GM12878 (cell line): Measurements from ENCODE around the gene AKR1B1. TPM values are rescaled to one million over a fixed set of nuclear protein-coding genes. Genes with fewer than 3 reads are reported as not detected.
A peak's percentile ranks its signal among the peaks of the same experiment; 100 is the strongest.

Experiments used
- ATAC-seq: fragments of 200-7000 bp; cut with Tn5 transposase; 3 replicates; pipeline ENCODE4 v1.9.1; 2020; ENCODE audit warnings: mild to moderate bottlenecking, moderate library complexity
- BruUV-seq: library from RNA; stranded (reverse); fragments of 400-500 nt; replicated peaks from 2 replicates; lab custom pipeline; 2021; lab: Mats Ljungman, UMichigan
- CTCF ChIA-PET: fragments of 300-600 bp; sonication (Branson Sonifier 250); formaldehyde crosslinking; extraction: SDS; loops from one replicate; lab custom pipeline; 2021; ENCODE audit warnings: inconsistent platforms; lab: Yijun Ruan, JAX
- POLR2A ChIA-PET: fragments of 350-600 bp; formaldehyde crosslinking; extraction: SDS; loops from one replicate; lab custom pipeline; 2021; ENCODE audit warnings: inconsistent platforms; lab: Charles Lee
- RAD21 ChIA-PET: fragments of 300-600 bp; sonication (Branson Sonifier 250); formaldehyde crosslinking; loops from one replicate; lab custom pipeline; 2023; ENCODE audit warnings: antibody characterized with exemption; ENCODE audit not compliant: unreplicated experiment; lab: Charles Lee
- SMC1A ChIA-PET: fragments of 300-600 bp; sonication (Branson Sonifier 250); formaldehyde crosslinking; loops from one replicate; lab custom pipeline; 2023; ENCODE audit not compliant: unreplicated experiment, uncharacterized antibody; lab: Charles Lee
- DNase-seq: peaks from one replicate; pipeline ENCODE4 v3.0.0-alpha.2; 2011; ENCODE audit warnings: low read depth, low spot score
- FAIRE-seq: peaks from 3 replicates; lab custom pipeline; 2011; peaks lifted over from hg19 to GRCh38; lab: Jason Lieb, UNC
- H2AFZ ChIP-seq: 2 replicates; pipeline ENCODE4 v1.6.0; 2011; ENCODE audit warnings: low read depth, low read length, control low read depth; ENCODE audit not compliant: control insufficient read depth
- H3K27ac ChIP-seq: 2 replicates; pipeline ENCODE4 v1.5.1; 2011; ENCODE audit warnings: control low read depth; ENCODE audit not compliant: control insufficient read depth, insufficient read depth
- H3K27me3 ChIP-seq, 2 experiments: replicated peaks in 1 of 2; 2 replicates each; pipeline versions ENCODE4 v1.6.0 to v1.6.1; 2011; ENCODE audit warnings: low read length in 1 of 2; ENCODE audit not compliant: control insufficient read depth in 2 of 2, insufficient read depth in 2 of 2
- H3K36me3 ChIP-seq, 2 experiments: 2 replicates each; pipeline ENCODE4 v1.5.1; 2011; ENCODE audit warnings: low read length in 1 of 2; ENCODE audit not compliant: control insufficient read depth in 2 of 2, insufficient read depth in 2 of 2
- H3K4me1 ChIP-seq: 2 replicates; pipeline ENCODE4 v1.6.1; 2011; ENCODE audit warnings: mild to moderate bottlenecking, low read length, moderate library complexity, mixed read lengths; ENCODE audit not compliant: control insufficient read depth, insufficient read depth
- H3K4me2 ChIP-seq: 2 replicates; pipeline ENCODE4 v1.6.0; 2011; ENCODE audit warnings: control low read depth; ENCODE audit not compliant: control insufficient read depth, insufficient read depth
- H3K4me3 ChIP-seq: fragments of 200-600 bp; sonication (generic); 2 replicates; pipeline ENCODE4 v1.5.1; 2016
- H3K79me2 ChIP-seq: 2 replicates; pipeline ENCODE4 v1.6.0; 2011; ENCODE audit warnings: low read length; ENCODE audit not compliant: control insufficient read depth, insufficient read depth
- H3K9ac ChIP-seq: 2 replicates; pipeline ENCODE4 v1.8.0; 2011; ENCODE audit warnings: low read length, control low read depth, mixed read lengths; ENCODE audit not compliant: control insufficient read depth, insufficient read depth
- H3K9me3 ChIP-seq: replicated peaks from 3 replicates; pipeline ENCODE4 v1.5.1; 2011; ENCODE audit warnings: mild to moderate bottlenecking, low read length; ENCODE audit not compliant: control insufficient read depth, insufficient read depth
- H4K20me1 ChIP-seq: 2 replicates; pipeline ENCODE4 v1.6.0; 2011; ENCODE audit not compliant: control insufficient read depth, insufficient read depth
- CREB1 ChIP-seq: IDR thresholded peaks from 2 replicates; pipeline ENCODE4 v1.6.1; 2012; ENCODE audit warnings: low read depth, mild to moderate bottlenecking, inconsistent platforms
- FOXK2 ChIP-seq: fragments of 450-650 bp; IDR thresholded peaks from 2 replicates; pipeline ENCODE4 v1.6.1; 2017; ENCODE audit warnings: mild to moderate bottlenecking, moderate library complexity
- HCFC1 ChIP-seq: fragments of 150-350 bp; IDR thresholded peaks from 2 replicates; pipeline ENCODE4 v1.6.1; 2014; ENCODE audit warnings: low read length
- KDM1A ChIP-seq: fragments of 200-600 bp; sonication (generic); IDR thresholded peaks from 2 replicates; pipeline ENCODE4 v1.6.1; 2016; ENCODE audit warnings: borderline replicate concordance
- MTA3 ChIP-seq: IDR thresholded peaks from 2 replicates; pipeline ENCODE4 v1.6.1; 2012; ENCODE audit warnings: low read length, inconsistent platforms, borderline replicate concordance
- NFIC ChIP-seq: IDR thresholded peaks from 2 replicates; pipeline ENCODE4 v1.6.1; 2012; ENCODE audit warnings: low read depth, mild to moderate bottlenecking, inconsistent platforms, low read length, moderate library complexity
- NR2C2 ChIP-seq: IDR thresholded peaks from 2 replicates; pipeline ENCODE4 v1.6.1; 2011; ENCODE audit warnings: borderline replicate concordance, low read depth; ENCODE audit not compliant: control insufficient read depth, insufficient read length
- PML ChIP-seq: IDR thresholded peaks from 2 replicates; pipeline ENCODE4 v1.6.1; 2012; ENCODE audit warnings: low read length, inconsistent platforms
- RCOR1 ChIP-seq: conservative IDR thresholded peaks from 2 replicates; pipeline ENCODE4 v1.6.1; 2012; ENCODE audit warnings: low read depth, low read length, improper control_type of control experiment
- SIN3A ChIP-seq: IDR thresholded peaks from 2 replicates; pipeline ENCODE4 v1.6.1; 2012; ENCODE audit warnings: low read depth, low read length, improper control_type of control experiment
- SIX5 ChIP-seq: IDR thresholded peaks from 2 replicates; pipeline ENCODE4 v1.6.1; 2011; ENCODE audit warnings: mild to moderate bottlenecking, low read depth, low read length, moderate library complexity; ENCODE audit not compliant: severe bottlenecking
- SREBF1 ChIP-seq: IDR thresholded peaks from 2 replicates; pipeline ENCODE4 v1.6.1; 2012; ENCODE audit warnings: mild to moderate bottlenecking, low read length
- SRF ChIP-seq, 2 experiments: IDR thresholded peaks; 2 replicates each; pipeline ENCODE4 v1.6.1; 2011; ENCODE audit warnings: low read depth in 2 of 2, low read length in 2 of 2, mild to moderate bottlenecking in 1 of 2, moderate library complexity in 1 of 2
- USF1 ChIP-seq: IDR thresholded peaks from 2 replicates; pipeline ENCODE4 v1.6.1; 2011; ENCODE audit warnings: borderline replicate concordance, low read depth, mild to moderate bottlenecking, moderate library complexity, mixed read lengths, low read length; ENCODE audit not compliant: insufficient read depth; ENCODE audit errors: extremely low read length
- YBX1 ChIP-seq: fragments of 450-650 bp; IDR thresholded peaks from 2 replicates; pipeline ENCODE4 v1.6.1; 2016; ENCODE audit warnings: antibody characterized with exemption
- ZBED1 ChIP-seq: IDR thresholded peaks from 2 replicates; pipeline ENCODE4 v1.6.1; 2016; ENCODE audit warnings: borderline replicate concordance
- WGBS: methylation state at CpG from one replicate; pipeline ENCODE4 v1.1.6; 2016; ENCODE audit warnings: low lambda C conversion rate; ENCODE audit not compliant: insufficient replicate concordance, insufficient coverage; ENCODE audit errors: missing lambda C conversion rate; 5-methylcytosine and 5-hydroxymethylcytosine counted together
- in situ Hi-C: fragments of 300-500 bp; cut with MboI; formaldehyde crosslinking; loops from 9 replicates; pipeline ENCODE4 v1.14.3; 2018; ENCODE audit warnings: mixed read lengths
- intact Hi-C: fragments of 100-400 bp; cut with micrococcal nuclease; formaldehyde crosslinking; loops from one replicate; pipeline ENCODE4 v1.14.2; 2022; ENCODE audit not compliant: unreplicated experiment
- polyA plus RNA-seq, 11 experiments: library from polyadenylated mRNA; depleted of rRNA in 4 of 11; unstranded in 6 of 11; stranded (reverse) in 5 of 11; fragments of >200 nt; fragmentation: Nextera tagmentation in 4 of 11; fragmentation: Illumina TruSeq in 1 of 11; extraction: Ambion mirVana in 4 of 11; extraction: Trizol in 1 of 11; gene quantifications; 1 replicate in 1 of 11; 2 replicates in 10 of 11; pipeline versions ENCODE4 v1.2.1 to v1.2.3, GENCODE V29; 2011 to 2016; ENCODE audit warnings: inconsistent platforms in 2 of 11, missing spikeins in 2 of 11, low read depth in 1 of 11
- total RNA-seq, 4 experiments: library from RNA; depleted of rRNA in 3 of 4; stranded (reverse); fragments of >200 nt in 3 of 4; fragmentation: Illumina TruSeq in 1 of 4; extraction: Trizol in 1 of 4; gene quantifications; 2 replicates each; pipeline versions ENCODE4 v1.2.1 to v1.2.3, GENCODE V29; 2013 to 2021
- TF ChIP-seq, protein P1 (sequence below): fragments of 450-650 bp; IDR thresholded peaks from 2 replicates; pipeline ENCODE4 v1.6.1; 2017; ENCODE audit warnings: mild to moderate bottlenecking
- TF ChIP-seq, protein P2 (sequence below): fragments of 450-650 bp; IDR thresholded peaks from 2 replicates; pipeline ENCODE4 v1.6.1; 2016; ENCODE audit warnings: mild to moderate bottlenecking, moderate library complexity, borderline replicate concordance

Gene AKR1B1
- total and polyA plus RNA-seq, 10 of the 15 experiments (the other 5 are each of a cell fraction or from before 2014, with no cell fraction given), result 40.4 to 252 (median 156) TPM

DNA sequence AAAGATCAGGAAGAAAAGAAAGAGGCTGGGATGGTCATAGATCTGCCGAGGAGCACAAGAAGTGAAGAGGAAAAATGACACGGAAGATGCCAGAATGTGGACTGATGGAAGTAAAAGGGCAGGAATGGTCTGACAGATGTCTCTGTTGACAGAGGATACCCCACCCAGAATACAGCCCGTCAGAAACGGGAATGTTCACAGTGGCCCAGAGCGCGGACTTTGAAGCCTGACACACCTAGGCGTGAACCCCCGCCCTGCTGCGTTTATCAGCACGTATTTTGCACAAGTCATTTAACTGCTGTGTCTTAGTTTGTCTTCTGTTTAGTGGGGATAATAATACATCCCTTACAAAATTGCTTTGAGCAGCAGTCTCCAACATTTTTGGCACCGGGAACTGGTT lies 27.1 kb downstream of the AKR1B1 start:
- in situ Hi-C loops (loop anchor here (5.0 kb wide), 2 partner anchors 80 to 170 kb away; no protein-coding TSS in a partner anchor), intact Hi-C loops (loop anchor here (1.0 to 5.0 kb wide), 4 partner anchors 81 to 520 kb away; no protein-coding TSS in a partner anchor)
- peak overlapping the region; percentile 93 for H3K4me2 ChIP-seq
- H4K20me1 ChIP-seq, result no peaks in the 10 kb centered on the region
- FAIRE-seq, result no peak
- no peaks in the 10 kb centered on the region for H3K36me3 ChIP-seq
- ChIA-PET POLR2A (interaction anchor here (1.2 to 1.7 kb wide), 2 partner anchors 116 to 171 kb away, joined by 4 to 10 read pairs; partner anchors contain the start of gene AKR1B15), CTCF (interaction anchor here (0.6 to 2.6 kb wide), 31 partner anchors 12 to 1456 kb away, joined by 3 to 129 read pairs (median 9); partner anchors contain the start of genes AKR1B1 and AKR1B15), SMC1A (interaction anchor here (0.7 to 5.4 kb wide), 21 partner anchors 10 to 522 kb away, joined by 3 to 75 read pairs (median 5); partner anchors contain the start of genes AKR1B1, AKR1B15 and LRGUK), RAD21 (interaction anchor here (0.8 to 2.5 kb wide), 20 partner anchors 9 to 904 kb away, joined by 3 to 39 read pairs (median 6); partner anchors contain the start of genes AKR1B1 and AKR1B15)
- no TSS peak for BruUV-seq
- no peaks in the 10 kb centered on the region for H3K27me3 ChIP-seq
- DNase-seq, result no peak
- H3K9me3 ChIP-seq, result no peaks in the 10 kb centered on the region
- no peaks in the 10 kb centered on the region for H3K79me2 ChIP-seq
- peak overlapping the region; percentile 97 for H2AFZ ChIP-seq
- 71% methylated on average over 11 of the region's 11 CpGs for WGBS
- H3K4me3 ChIP-seq, result no peak overlapping the region
- ATAC-seq, result no peak
- H3K4me1 ChIP-seq, result peaks cover 5% of the 10 kb centered on the region
- no peak overlapping the region for H3K27ac ChIP-seq
- no peak overlapping the region for H3K9ac ChIP-seq
- no peak for TF ChIP-seq KDM1A
- TF ChIP-seq USF1, result no peak
- no peak for TF ChIP-seq FOXK2
- no peak for TF ChIP-seq MTA3
- TF ChIP-seq NR2C2, result no peak
- no peak for TF ChIP-seq PML
- TF ChIP-seq YBX1, result no peak
- no peak for TF ChIP-seq HCFC1
- no peak for TF ChIP-seq SRF (IDR thresholded peaks at IDR 0.05; ENCODE audit: low read depth in 2 of 2, low read length in 2 of 2)
- no peak for TF ChIP-seq SIX5
- TF ChIP-seq RCOR1, result no peak
- TF ChIP-seq, protein P1, sequence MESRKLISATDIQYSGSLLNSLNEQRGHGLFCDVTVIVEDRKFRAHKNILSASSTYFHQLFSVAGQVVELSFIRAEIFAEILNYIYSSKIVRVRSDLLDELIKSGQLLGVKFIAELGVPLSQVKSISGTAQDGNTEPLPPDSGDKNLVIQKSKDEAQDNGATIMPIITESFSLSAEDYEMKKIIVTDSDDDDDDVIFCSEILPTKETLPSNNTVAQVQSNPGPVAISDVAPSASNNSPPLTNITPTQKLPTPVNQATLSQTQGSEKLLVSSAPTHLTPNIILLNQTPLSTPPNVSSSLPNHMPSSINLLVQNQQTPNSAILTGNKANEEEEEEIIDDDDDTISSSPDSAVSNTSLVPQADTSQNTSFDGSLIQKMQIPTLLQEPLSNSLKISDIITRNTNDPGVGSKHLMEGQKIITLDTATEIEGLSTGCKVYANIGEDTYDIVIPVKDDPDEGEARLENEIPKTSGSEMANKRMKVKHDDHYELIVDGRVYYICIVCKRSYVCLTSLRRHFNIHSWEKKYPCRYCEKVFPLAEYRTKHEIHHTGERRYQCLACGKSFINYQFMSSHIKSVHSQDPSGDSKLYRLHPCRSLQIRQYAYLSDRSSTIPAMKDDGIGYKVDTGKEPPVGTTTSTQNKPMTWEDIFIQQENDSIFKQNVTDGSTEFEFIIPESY, result no peak
- TF ChIP-seq, protein P2, sequence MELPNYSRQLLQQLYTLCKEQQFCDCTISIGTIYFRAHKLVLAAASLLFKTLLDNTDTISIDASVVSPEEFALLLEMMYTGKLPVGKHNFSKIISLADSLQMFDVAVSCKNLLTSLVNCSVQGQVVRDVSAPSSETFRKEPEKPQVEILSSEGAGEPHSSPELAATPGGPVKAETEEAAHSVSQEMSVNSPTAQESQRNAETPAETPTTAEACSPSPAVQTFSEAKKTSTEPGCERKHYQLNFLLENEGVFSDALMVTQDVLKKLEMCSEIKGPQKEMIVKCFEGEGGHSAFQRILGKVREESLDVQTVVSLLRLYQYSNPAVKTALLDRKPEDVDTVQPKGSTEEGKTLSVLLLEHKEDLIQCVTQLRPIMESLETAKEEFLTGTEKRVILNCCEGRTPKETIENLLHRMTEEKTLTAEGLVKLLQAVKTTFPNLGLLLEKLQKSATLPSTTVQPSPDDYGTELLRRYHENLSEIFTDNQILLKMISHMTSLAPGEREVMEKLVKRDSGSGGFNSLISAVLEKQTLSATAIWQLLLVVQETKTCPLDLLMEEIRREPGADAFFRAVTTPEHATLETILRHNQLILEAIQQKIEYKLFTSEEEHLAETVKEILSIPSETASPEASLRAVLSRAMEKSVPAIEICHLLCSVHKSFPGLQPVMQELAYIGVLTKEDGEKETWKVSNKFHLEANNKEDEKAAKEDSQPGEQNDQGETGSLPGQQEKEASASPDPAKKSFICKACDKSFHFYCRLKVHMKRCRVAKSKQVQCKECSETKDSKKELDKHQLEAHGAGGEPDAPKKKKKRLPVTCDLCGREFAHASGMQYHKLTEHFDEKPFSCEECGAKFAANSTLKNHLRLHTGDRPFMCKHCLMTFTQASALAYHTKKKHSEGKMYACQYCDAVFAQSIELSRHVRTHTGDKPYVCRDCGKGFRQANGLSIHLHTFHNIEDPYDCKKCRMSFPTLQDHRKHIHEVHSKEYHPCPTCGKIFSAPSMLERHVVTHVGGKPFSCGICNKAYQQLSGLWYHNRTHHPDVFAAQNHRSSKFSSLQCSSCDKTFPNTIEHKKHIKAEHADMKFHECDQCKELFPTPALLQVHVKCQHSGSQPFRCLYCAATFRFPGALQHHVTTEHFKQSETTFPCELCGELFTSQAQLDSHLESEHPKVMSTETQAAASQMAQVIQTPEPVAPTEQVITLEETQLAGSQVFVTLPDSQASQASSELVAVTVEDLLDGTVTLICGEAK, result no peak
- TF ChIP-seq ZBED1, result no peak
- no peak for TF ChIP-seq SIN3A
- TF ChIP-seq SREBF1, result no peak
- TF ChIP-seq CREB1, result no peak
- no peak for TF ChIP-seq NFIC
